H1 (cell line): ENCODE measurements around the gene S100A13. TPM values are rescaled to one million over a fixed set of nuclear protein-coding genes. Genes with fewer than 3 reads are reported as not detected.

Source experiments
- CTCF ChIA-PET: fragments of 300-600 bp; sonication (Branson Sonifier 250); formaldehyde crosslinking; loops from one replicate; lab custom pipeline; 2021; ENCODE audit not compliant: partially characterized antibody; lab: Charles Lee
- POLR2A ChIA-PET: fragments of 300-600 bp; sonication (Branson Sonifier 250); formaldehyde crosslinking; loops from one replicate; lab custom pipeline; 2021; ENCODE audit warnings: inconsistent platforms; ENCODE audit not compliant: partially characterized antibody; lab: Charles Lee
- DNase-seq, 2 experiments: peaks; one replicate each; pipeline versions ENCODE4 v3.0.0 to v3.0.0-alpha.2; 2010 to 2022; ENCODE audit warnings: low spot score in 2 of 2, low read depth in 1 of 2, mixed read lengths in 1 of 2
- FAIRE-seq: peaks from 2 replicates; lab custom pipeline; 2011; peaks lifted over from hg19 to GRCh38; lab: Jason Lieb, UNC
- H2AFZ ChIP-seq: 2 replicates; pipeline ENCODE4 v1.8.1; 2012; ENCODE audit warnings: low read length, inconsistent platforms
- H2AK5ac ChIP-seq: 2 replicates; pipeline ENCODE4 v1.6.1; 2013; ENCODE audit warnings: low read depth, low read length
- H2BK120ac ChIP-seq: replicated peaks from 2 replicates; pipeline ENCODE3; 2013; ENCODE audit warnings: low read depth, low read length, inconsistent platforms
- H2BK12ac ChIP-seq: 2 replicates; pipeline ENCODE4 v1.6.1; 2013; ENCODE audit warnings: low read depth, low read length
- H2BK15ac ChIP-seq: 2 replicates; pipeline ENCODE4 v1.6.1; 2013; ENCODE audit warnings: low read length
- H2BK20ac ChIP-seq: 2 replicates; pipeline ENCODE4 v1.6.1; 2013; ENCODE audit warnings: low read length
- H2BK5ac ChIP-seq: 2 replicates; pipeline ENCODE4 v1.6.1; 2013; ENCODE audit warnings: low read depth, low read length
- H3K14ac ChIP-seq: 2 replicates; pipeline ENCODE4 v1.6.1; 2013; ENCODE audit warnings: inconsistent platforms; ENCODE audit not compliant: insufficient read length
- H3K18ac ChIP-seq: 2 replicates; pipeline ENCODE4 v1.6.1; 2013; ENCODE audit warnings: low read length; ENCODE audit errors: extremely low read depth
- H3K23ac ChIP-seq: 2 replicates; pipeline ENCODE4 v1.6.1; 2013; ENCODE audit warnings: inconsistent platforms; ENCODE audit not compliant: insufficient read length
- H3K23me2 ChIP-seq: 2 replicates; pipeline ENCODE4 v1.6.1; 2013; ENCODE audit warnings: low read depth, low read length
- H3K27ac ChIP-seq: 2 replicates; pipeline ENCODE4 v1.6.1; 2011; ENCODE audit warnings: low read depth, low read length, inconsistent platforms
- H3K27me3 ChIP-seq, 4 experiments: replicated peaks in 1 of 4; 1 replicate in 1 of 4; 2 replicates in 3 of 4; pipeline versions ENCODE4 v1.6.1 to v1.8.1; 2011 to 2013; ENCODE audit warnings: low read length in 3 of 4, mild to moderate bottlenecking in 3 of 4, inconsistent platforms in 2 of 4, mixed read lengths in 2 of 4, moderate library complexity in 1 of 4; ENCODE audit not compliant: control insufficient read depth in 3 of 4, insufficient read depth in 3 of 4; ENCODE audit errors: extremely low read depth in 1 of 4
- H3K36me3 ChIP-seq, 4 experiments: 2 replicates each; pipeline versions ENCODE4 v1.6.1 to v1.8.1; 2011 to 2013; ENCODE audit warnings: mild to moderate bottlenecking in 4 of 4, low read length in 3 of 4, moderate library complexity in 2 of 4, control low read depth in 1 of 4, inconsistent platforms in 1 of 4; ENCODE audit not compliant: insufficient read depth in 4 of 4, control insufficient read depth in 2 of 4
- H3K4ac ChIP-seq: replicated peaks from 2 replicates; pipeline ENCODE3; 2013; ENCODE audit warnings: low read length, low read depth, mixed read lengths, inconsistent platforms; ENCODE audit not compliant: insufficient read length
- H3K4me1 ChIP-seq, 4 experiments: replicated peaks in 1 of 4; 1 replicate in 1 of 4; 2 replicates in 3 of 4; pipeline versions ENCODE4 v1.6.1 to v1.8.1; 2011 to 2013; ENCODE audit warnings: low read length in 3 of 4, inconsistent platforms in 2 of 4, mixed read lengths in 1 of 4; ENCODE audit not compliant: insufficient read depth in 4 of 4, control insufficient read depth in 3 of 4
- H3K4me2 ChIP-seq, 2 experiments: 2 replicates each; pipeline versions ENCODE4 v1.6.1 to v1.8.1; 2011 to 2013; ENCODE audit warnings: low read depth in 2 of 2, low read length in 2 of 2, control low read depth in 1 of 2, inconsistent platforms in 1 of 2, mild to moderate bottlenecking in 1 of 2; ENCODE audit not compliant: insufficient read depth in 1 of 2
- H3K4me3 ChIP-seq, 4 experiments: fragments of 200-600, 300-600 bp in 1 of 4; sonication (generic), shearing (Covaris generic), sonication (Bioruptor Twin) in 1 of 4; 2 replicates each; pipeline versions ENCODE4 v1.5.1 to v1.8.1; 2011 to 2016; ENCODE audit warnings: low read length in 4 of 4, low read depth in 3 of 4, control low read depth in 2 of 4, inconsistent platforms in 2 of 4, mild to moderate bottlenecking in 2 of 4, mixed read lengths in 1 of 4, moderate library complexity in 1 of 4; ENCODE audit not compliant: insufficient read depth in 2 of 4; ENCODE audit errors: extremely low read depth in 1 of 4
- H3K56ac ChIP-seq: replicated peaks from 2 replicates; pipeline ENCODE3; 2013; ENCODE audit warnings: low read depth, mild to moderate bottlenecking, mixed read lengths, low read length, inconsistent platforms; ENCODE audit not compliant: insufficient read length
- H3K79me1 ChIP-seq: 2 replicates; pipeline ENCODE4 v1.6.1; 2013; ENCODE audit warnings: low read depth, low read length, control low read depth
- H3K79me2 ChIP-seq, 2 experiments: 2 replicates each; pipeline versions ENCODE4 v1.6.1 to v1.8.1; 2012 to 2013; ENCODE audit warnings: low read length in 2 of 2, mild to moderate bottlenecking in 2 of 2, inconsistent platforms in 1 of 2; ENCODE audit not compliant: insufficient read depth in 2 of 2, control insufficient read depth in 1 of 2
- H3K9ac ChIP-seq, 4 experiments: replicated peaks in 1 of 4; 1 replicate in 1 of 4; 2 replicates in 3 of 4; pipeline versions ENCODE4 v1.6.1 to v1.8.1; 2011 to 2013; ENCODE audit warnings: low read depth in 3 of 4, low read length in 3 of 4, control low read depth in 2 of 4, mild to moderate bottlenecking in 2 of 4, moderate library complexity in 2 of 4, inconsistent platforms in 1 of 4; ENCODE audit errors: extremely low read depth in 1 of 4
- H3K9me3 ChIP-seq, 2 experiments: 2 replicates each; pipeline versions ENCODE4 v1.6.1 to v1.8.1; 2012 to 2013; ENCODE audit warnings: mild to moderate bottlenecking in 2 of 2, moderate library complexity in 2 of 2, control low read depth in 1 of 2, inconsistent platforms in 1 of 2, low read depth in 1 of 2, low read length in 1 of 2, mixed read lengths in 1 of 2; ENCODE audit not compliant: insufficient read depth in 2 of 2
- H4K20me1 ChIP-seq, 2 experiments: replicated peaks in 1 of 2; 2 replicates each; pipeline versions ENCODE3 to v1.8.1; 2011 to 2013; ENCODE audit warnings: inconsistent platforms in 2 of 2, low read length in 2 of 2, mild to moderate bottlenecking in 1 of 2; ENCODE audit not compliant: insufficient read depth in 2 of 2, control insufficient read depth in 1 of 2
- H4K5ac ChIP-seq: 2 replicates; pipeline ENCODE4 v1.6.1; 2013; ENCODE audit warnings: low read length, low read depth, mixed read lengths, inconsistent platforms; ENCODE audit not compliant: insufficient read length
- H4K8ac ChIP-seq: 2 replicates; pipeline ENCODE4 v1.8.0; 2013; ENCODE audit warnings: mild to moderate bottlenecking, moderate library complexity, low read length, inconsistent platforms; ENCODE audit not compliant: insufficient read depth; ENCODE audit errors: extremely low read depth
- H4K91ac ChIP-seq: replicated peaks from 2 replicates; pipeline ENCODE3; 2013; ENCODE audit warnings: low read length, mixed read lengths, inconsistent platforms; ENCODE audit not compliant: insufficient read length
- RAD21 ChIP-seq, 2 experiments: IDR thresholded peaks in 1 of 2; conservative IDR thresholded peaks in 1 of 2; 2 replicates each; pipeline ENCODE4 v1.6.1; 2011; ENCODE audit warnings: low read depth in 2 of 2, low read length in 2 of 2, improper control_type of control experiment in 1 of 2, inconsistent platforms in 1 of 2, mild to moderate bottlenecking in 1 of 2, moderate library complexity in 1 of 2
- SUZ12 ChIP-seq: fragments of 200-600 bp; sonication (generic); IDR thresholded peaks from 2 replicates; pipeline ENCODE4 v1.6.1; 2012; ENCODE audit warnings: mild to moderate bottlenecking, inconsistent platforms, low read length, moderate library complexity, mixed read lengths
- WGBS, 2 experiments: shearing (Covaris generic) in 1 of 2; methylation state at CpG; one replicate each; pipeline versions ENCODE4 v1.1.6 to v1.1.7; 2013 to 2015; ENCODE audit warnings: low lambda C conversion rate in 2 of 2, mixed read lengths in 2 of 2, inconsistent platforms in 1 of 2, low coverage in 1 of 2, missing lambda C conversion rate in 1 of 2; ENCODE audit not compliant: insufficient replicate concordance in 2 of 2, insufficient coverage in 1 of 2, insufficient read length in 1 of 2; ENCODE audit errors: extremely low coverage in 1 of 2, missing lambda C conversion rate in 1 of 2; 5-methylcytosine and 5-hydroxymethylcytosine counted together
- polyA plus RNA-seq, 7 experiments: library from polyadenylated mRNA; depleted of rRNA in 3 of 7; stranded (reverse) in 5 of 7; unstranded in 2 of 7; fragments of >200 nt in 5 of 7; fragments of 200-250 nt in 2 of 7; gene quantifications; 1 replicate in 5 of 7; 2 replicates in 1 of 7; 4 replicates in 1 of 7; pipeline versions ENCODE4 v1.2.1 to v1.2.3, GENCODE V29; 2011 to 2013; ENCODE audit warnings: missing spikeins in 2 of 7, mixed read lengths in 2 of 7
- total RNA-seq: library from RNA; stranded (reverse); fragmentation: NEBNext Ultra II Directional; extraction: Animal tissue kit (Norgen Biotek cat#: 25700); gene quantifications from 2 replicates; pipeline ENCODE4 v1.2.1, GENCODE V29; 2021
- TF ChIP-seq, protein P1 (sequence below), 3 experiments: IDR thresholded peaks; 1 replicate in 2 of 3; 2 replicates in 1 of 3; pipeline versions ENCODE4 v1.5.1 to v1.6.1; 2011; ENCODE audit warnings: low read length in 3 of 3, mild to moderate bottlenecking in 3 of 3, inconsistent platforms in 2 of 3, low read depth in 1 of 3, moderate library complexity in 1 of 3; ENCODE audit not compliant: insufficient read depth in 1 of 3; ENCODE audit errors: control extremely low read depth in 1 of 3

The S100A13 gene
- total and polyA plus RNA-seq, 2 of the 8 experiments (the other 6 are each of a cell fraction or from before 2014, with no cell fraction given), result 63.6 to 127 TPM

DNA sequence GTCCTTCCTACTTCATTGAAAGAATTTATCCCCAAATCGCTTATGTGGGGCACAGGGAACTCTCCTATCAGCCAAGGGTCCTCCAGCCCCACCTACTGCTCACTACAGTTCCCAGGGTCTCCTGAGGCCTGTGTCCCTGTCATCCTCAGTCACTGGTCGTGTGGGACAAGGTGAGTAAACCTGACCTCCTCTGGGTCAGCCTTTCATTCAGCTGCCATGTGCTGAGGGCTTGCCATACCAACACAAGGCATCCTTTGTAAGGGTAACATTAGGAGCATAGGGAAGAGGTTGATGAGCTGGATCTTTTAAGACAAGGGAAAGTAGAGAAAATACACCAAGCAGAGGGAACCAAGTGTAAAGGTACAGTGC lies 20.0 kb upstream of the S100A13 start:
- no peak for FAIRE-seq
- CTCF ChIA-PET, result interaction anchor here (0.8 to 3.1 kb wide), 11 partner anchors 9 to 152 kb away, joined by 3 to 13 read pairs (median 5); partner anchors contain the start of genes CHTOP, S100A1, S100A13 and S100A6

More for the DNA sequence above, 20.0 kb upstream of the S100A13 start:
- peaks cover 0 to 3% (median 0%) of the 10 kb centered on the region in 4 experiments; a peak in 1 of 7 replicates for H3K4me1 ChIP-seq
- no peak overlapping the region for H2BK20ac ChIP-seq
- no peak overlapping the region for H3K27ac ChIP-seq
- H3K18ac ChIP-seq, result no peak overlapping the region
- no peak overlapping the region for H3K4me2 ChIP-seq
- no peak overlapping the region for H3K4me3 ChIP-seq
- no peak overlapping the region for H3K56ac ChIP-seq
- TF ChIP-seq, protein P1, sequence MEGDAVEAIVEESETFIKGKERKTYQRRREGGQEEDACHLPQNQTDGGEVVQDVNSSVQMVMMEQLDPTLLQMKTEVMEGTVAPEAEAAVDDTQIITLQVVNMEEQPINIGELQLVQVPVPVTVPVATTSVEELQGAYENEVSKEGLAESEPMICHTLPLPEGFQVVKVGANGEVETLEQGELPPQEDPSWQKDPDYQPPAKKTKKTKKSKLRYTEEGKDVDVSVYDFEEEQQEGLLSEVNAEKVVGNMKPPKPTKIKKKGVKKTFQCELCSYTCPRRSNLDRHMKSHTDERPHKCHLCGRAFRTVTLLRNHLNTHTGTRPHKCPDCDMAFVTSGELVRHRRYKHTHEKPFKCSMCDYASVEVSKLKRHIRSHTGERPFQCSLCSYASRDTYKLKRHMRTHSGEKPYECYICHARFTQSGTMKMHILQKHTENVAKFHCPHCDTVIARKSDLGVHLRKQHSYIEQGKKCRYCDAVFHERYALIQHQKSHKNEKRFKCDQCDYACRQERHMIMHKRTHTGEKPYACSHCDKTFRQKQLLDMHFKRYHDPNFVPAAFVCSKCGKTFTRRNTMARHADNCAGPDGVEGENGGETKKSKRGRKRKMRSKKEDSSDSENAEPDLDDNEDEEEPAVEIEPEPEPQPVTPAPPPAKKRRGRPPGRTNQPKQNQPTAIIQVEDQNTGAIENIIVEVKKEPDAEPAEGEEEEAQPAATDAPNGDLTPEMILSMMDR (IDR thresholded peaks at IDR 0.05; ENCODE audit: control extremely low read depth in 1 of 3, insufficient read depth in 1 of 3, low read depth in 1 of 3, low read length in 3 of 3), result peak; percentile 8 to 19 (median 13); a peak in 3 of 4 replicates
- peak; percentile 2 to 35; a peak in 2 of 4 replicates for TF ChIP-seq RAD21 (IDR thresholded peaks at IDR 0.05 in 1 of 2, conservative IDR thresholded peaks at IDR 0.05 in 1 of 2; ENCODE audit: low read depth in 2 of 2, low read length in 2 of 2)
- TF ChIP-seq SUZ12, result no peak
- peaks cover 3% of the 10 kb centered on the region in 2 experiments for H4K20me1 ChIP-seq
- H3K79me1 ChIP-seq, result no peaks in the 10 kb centered on the region
- no peaks in the 10 kb centered on the region for H3K9me3 ChIP-seq
- no peaks in the 10 kb centered on the region for H3K23me2 ChIP-seq
- H2BK5ac ChIP-seq, result no peak overlapping the region
- no peak overlapping the region for H2BK12ac ChIP-seq
- H3K79me2 ChIP-seq, result no peaks in the 10 kb centered on the region
- no peak overlapping the region for H4K91ac ChIP-seq
- no peak overlapping the region for H3K23ac ChIP-seq
- no peak for DNase-seq
- peak overlapping the region; percentile 0; the same call in 1 of the 2 replicates for H4K8ac ChIP-seq
- 65% methylated on average over 2 of the region's 2 CpGs; no CpG with 5 or more reads in 1 of the 2 experiments for WGBS, 2 experiments
- no peaks in the 10 kb centered on the region for H3K27me3 ChIP-seq
- H2AK5ac ChIP-seq, result no peak overlapping the region
- POLR2A ChIA-PET, result interaction anchor here (0.9 to 16.2 kb wide), 12 partner anchors 11 to 330 kb away, joined by 3 to 343 read pairs (median 4); partner anchors contain the start of genes CHTOP, ILF2, JTB and S100A1
- H2BK15ac ChIP-seq, result no peak overlapping the region
- no peak overlapping the region for H3K9ac ChIP-seq
- H2AFZ ChIP-seq, result no peak overlapping the region
- H4K5ac ChIP-seq, result no peak overlapping the region
- H3K14ac ChIP-seq, result no peak overlapping the region
- H3K4ac ChIP-seq, result no peak overlapping the region
- peaks cover 23 to 38% (median 35%) of the 10 kb centered on the region in 4 experiments for H3K36me3 ChIP-seq
- H2BK120ac ChIP-seq, result no peak overlapping the region
